Stimulated activated CD8-positive, alpha-beta memory T cell treated with anti-CD3 and anti-CD28 coated beads, Interleukin-4, amount 100 ng/mL, for 4 hours (primary cell): ENCODE results near the gene PSMD8.
A peak's percentile ranks its signal among the peaks of the same experiment; 100 is the strongest.
"Not testable (repeated sequence)": the region's sequence is repeated elsewhere in the genome, so short reads cannot be mapped to it uniquely, and the experiment has no call there.

Experiments
- DNase-seq, 2 donors: peaks; one replicate each; pipeline ENCODE4 v3.0.0-alpha.2; 2020; ENCODE audit warnings: low read depth in 2 of 2, low spot score in 1 of 2

Gene PSMD8

DNA sequence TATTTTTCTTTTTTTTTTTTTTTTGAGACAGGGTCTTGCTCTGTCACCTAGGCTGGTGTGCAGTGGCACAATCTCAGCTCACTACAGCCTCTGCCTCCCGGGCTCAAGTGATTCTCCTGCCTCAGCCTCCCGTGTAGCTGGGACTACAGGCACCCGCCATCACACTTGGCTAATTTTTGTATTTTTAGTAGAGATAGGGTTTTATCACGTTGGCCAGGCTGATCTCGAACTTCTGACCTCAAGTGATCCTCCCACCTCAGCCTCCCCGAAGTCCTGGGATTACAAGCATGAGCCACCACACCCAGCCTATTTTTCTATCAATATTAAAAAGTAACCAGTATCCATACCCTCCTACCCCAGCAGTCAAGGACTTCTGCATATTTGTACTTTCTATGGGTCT is 36.0 kb downstream of the PSMD8 start:
- DNase-seq: not testable (repeated sequence)

GRCh38 chr19:38411041-38411712 is 36.8 kb downstream of the PSMD8 start:
- DNase-seq: no peak

DNA sequence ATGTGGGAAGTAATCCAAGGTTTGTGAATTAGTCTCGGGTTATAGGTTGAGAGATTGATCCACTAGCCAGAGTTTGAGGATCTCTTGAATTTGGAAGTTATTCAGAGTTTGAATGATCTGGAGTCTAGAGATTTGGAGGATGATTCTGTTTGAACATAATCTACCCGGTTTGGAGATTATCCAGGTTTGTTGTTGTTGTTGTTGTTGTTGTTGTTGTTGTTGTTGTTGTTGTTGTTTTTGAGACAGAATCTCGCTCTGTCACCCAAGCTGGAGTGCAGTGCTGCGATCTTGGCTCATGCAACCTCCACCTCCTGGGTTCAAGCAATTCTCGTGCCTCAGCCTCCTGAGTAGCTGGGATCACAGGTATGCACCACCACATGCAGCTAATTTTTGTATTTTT is 37.5 kb downstream of the PSMD8 start:
- DNase-seq: not testable (repeated sequence)

DNA sequence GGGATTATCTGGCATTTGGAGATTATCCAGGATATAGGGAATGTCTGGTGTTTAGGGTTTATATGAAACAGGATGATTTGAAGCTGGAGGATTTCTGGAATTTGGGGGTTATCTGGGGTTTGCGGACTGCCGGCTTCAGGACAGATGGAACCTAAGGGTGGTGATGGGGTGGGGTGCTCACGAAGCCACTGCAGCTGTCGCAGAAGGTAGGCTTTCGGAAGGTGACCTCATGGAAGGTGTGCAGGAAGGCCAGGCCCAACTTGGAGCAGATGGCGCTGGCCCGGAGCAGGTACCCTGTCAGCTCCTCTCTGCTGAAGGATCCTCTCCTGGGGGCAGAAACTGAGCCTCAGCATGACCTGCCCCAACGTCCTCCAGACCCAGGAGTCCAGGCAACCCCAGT is 38.1 kb downstream of the PSMD8 start:
- DNase-seq: no peak

GRCh38 chr19:38412961-38413360 is 38.6 kb downstream of the PSMD8 start:
- DNase-seq: no peak

- DNase-seq: no peak
Observed at GRCh38 chr19:38413416-38413815, 39.0 kb downstream of the PSMD8 start.

GRCh38 chr19:38417146-38417543 is 42.8 kb downstream of the PSMD8 start:
- no peak for DNase-seq

GRCh38 chr19:38417544-38418506 is 43.5 kb downstream of the PSMD8 start:
- DNase-seq: peak in 1 of 2 donors; percentile 12

DNA sequence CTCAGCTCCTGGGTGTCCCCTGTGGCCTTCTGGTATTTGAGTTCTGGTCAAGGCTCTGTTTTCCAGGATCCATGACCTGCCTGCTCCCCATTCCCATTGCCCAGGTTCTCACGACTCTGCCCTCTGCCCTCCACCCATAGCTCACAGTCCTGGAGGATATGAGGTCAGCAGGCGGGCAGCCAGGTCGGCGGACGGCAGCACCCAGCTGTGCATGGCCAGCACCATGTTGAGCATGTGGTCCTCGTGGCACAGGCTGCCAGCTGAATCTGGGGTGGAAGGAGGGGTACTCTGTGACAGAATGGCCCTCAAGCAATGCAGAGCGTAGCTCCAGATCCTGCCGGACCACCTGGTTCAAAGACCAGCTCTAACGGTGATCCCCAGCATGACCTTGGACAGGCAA is 46.6 kb downstream of the PSMD8 start:
- no peak for DNase-seq

DNA sequence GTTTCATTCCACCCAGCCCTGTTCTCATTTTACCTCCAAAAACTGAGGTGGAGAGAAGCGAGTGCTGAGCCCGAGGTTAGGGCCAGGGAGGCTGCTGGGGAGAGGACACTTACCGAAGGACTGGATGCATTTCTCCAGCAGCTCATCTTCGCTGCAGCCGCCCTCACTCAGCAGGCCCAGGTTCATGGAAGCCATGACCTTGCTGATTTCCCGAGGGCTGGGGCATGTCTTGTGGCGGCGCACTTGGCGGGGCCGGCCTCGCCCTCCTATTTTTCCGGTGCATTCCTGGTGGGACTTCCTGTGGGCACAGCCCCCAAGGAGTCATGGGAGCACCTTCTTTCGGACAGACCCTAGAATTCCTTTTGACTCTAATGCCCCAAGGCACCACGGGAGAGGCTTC is 47.5 kb downstream of the PSMD8 start:
- no peak for DNase-seq

DNA sequence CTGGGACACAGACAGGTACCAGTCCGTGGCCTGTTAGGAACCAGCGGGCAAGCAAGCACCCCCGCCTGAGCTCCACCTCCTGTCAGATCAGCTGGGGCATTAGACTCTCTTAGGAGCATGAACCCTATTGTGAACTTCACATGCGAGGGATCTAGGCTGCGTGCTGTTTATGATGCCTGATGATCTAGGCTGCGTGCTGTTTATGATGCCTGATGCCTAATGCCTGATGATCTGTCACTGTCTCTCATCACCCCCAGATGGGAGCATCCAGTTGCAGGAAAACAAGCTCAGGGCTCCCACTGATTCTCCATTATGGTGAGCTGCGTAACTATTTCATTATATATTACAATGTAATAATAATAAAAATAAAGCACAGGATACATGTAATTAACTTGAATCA is 48.1 kb downstream of the PSMD8 start:
- no peak for DNase-seq

DNA sequence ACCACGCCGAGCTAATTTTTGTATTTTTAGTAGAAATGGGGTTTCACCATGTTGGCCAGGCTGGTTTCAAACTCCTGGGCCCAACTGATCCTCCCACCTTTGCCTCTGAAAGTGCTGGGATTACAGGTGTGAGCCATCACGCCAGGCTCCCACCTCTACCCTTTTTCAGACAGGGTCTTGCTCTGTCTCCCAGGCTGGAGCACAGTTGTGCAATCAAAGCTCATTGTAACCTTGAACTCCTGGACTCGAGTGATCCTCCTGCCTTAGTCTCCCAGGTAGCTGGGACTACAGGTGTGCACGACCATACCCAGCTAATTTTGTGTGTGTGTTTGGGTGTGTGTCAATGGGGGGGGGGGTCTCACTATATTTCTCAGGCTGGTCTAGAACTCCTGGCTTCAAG is 49.9 kb downstream of the PSMD8 start:
- no peak for DNase-seq

- no peak for DNase-seq
Observed at GRCh38 chr19:38425222-38425809, 50.9 kb downstream of the PSMD8 start.

GRCh38 chr19:38425810-38426466 is 51.6 kb downstream of the PSMD8 start, which contains the start of gene RASGRP4:
Gene RASGRP4, minus strand, starts transcription at chr19:38426219. Its CDS starts 128 bp downstream, at chr19:38426091.
- DNase-seq: no peak

GRCh38 chr19:38427035-38427677 is 52.8 kb downstream of the PSMD8 start:
- DNase-seq: not testable (repeated sequence)

GRCh38 chr19:38429055-38429810 is 54.9 kb downstream of the PSMD8 start:
- DNase-seq: no peak

DNA sequence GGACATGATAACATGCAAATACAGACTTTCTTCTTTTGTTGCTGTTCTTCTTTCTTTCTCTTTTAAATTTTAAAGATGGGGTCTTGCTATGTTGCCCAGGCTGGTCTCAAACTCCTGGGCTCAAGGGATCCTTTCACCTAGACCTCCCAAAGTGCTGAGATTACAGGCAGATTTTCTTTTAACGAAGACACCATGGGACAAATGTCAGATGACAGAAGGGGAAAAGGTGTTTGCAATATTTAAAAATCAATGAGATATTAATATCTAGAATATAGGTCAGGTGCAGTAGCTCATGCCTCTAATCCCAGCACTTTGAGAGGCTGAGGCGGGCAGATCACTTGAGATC is 55.4 kb downstream of the PSMD8 start:
- no peak for DNase-seq

DNA sequence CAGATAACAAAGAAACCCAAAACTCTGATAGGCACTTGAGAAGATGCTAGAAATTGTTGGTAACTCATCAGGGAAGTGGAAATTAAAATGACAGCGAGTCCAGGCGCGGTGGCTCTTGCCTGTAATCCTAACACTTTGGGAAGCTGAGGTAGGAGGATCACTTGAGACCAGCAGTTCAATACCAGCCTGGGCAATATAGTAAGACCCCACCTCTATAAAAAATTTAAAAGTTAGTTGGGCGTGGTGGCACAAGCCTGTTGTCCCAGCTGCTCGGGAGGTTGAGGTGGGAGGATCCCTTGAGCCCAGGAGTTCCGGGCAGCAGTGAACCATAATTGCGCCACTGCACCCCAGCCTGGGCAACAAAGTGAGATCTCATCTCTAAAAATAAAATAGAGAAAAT is 56.6 kb downstream of the PSMD8 start:
- no peak for DNase-seq

GRCh38 chr19:38433268-38433733 is 58.9 kb downstream of the PSMD8 start, which contains the start of gene RYR1:
Gene RYR1, plus strand, starts transcription at chr19:38433691. Its CDS starts 139 bp downstream, at chr19:38433830.
- DNase-seq: no peak
